ENCODE measurements around the gene RD3L.

RD3L gene

DNA sequence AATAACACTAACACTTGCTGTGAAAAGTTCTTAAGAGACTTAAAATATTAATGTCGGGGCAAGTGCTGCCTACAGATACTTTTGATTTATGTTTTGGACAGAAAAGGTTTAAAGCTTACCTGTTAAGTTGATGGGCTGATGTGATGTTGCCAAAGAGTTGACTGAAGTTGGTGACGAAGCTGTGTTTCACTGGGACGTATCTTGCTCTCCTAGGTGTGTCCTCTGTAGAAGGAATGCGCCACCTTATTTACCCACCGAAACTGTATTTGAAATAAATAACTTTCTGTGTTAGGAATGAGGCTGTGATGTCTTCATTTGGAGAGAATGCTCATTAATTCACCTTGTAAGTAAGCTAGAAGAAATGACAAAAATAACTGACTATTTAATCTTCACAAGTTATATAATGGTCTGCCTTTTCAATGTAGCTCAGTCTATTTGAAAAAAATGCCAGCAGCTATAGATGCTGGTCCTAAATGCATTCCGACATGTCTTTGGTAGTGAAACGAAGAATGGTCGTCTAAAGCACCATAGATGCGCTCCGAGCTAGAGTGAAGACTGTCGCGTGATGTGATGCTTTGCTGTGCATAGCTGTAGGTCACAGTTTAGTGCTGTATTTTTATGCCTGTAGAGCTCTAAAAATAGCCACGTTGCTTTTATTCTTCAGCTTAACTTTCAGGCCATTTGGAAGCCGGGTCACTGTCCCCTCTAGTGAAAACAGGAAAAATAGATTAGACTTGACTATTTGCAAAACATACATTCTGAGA is at the start of gene RD3L:
Gene RD3L (minus strand): TSS at position 557 of the 764 bp plus-strand sequence. CDS start 834 bp downstream, outside the sequence.
- no peak for DNase-seq

- no peak for DNase-seq
Observed at GRCh38 chr14:103989964-103990363, 47.6 kb upstream of the RD3L start.

GRCh38 chr14:103989034-103989433 is 46.7 kb upstream of the RD3L start:
- no peak for DNase-seq

DNA sequence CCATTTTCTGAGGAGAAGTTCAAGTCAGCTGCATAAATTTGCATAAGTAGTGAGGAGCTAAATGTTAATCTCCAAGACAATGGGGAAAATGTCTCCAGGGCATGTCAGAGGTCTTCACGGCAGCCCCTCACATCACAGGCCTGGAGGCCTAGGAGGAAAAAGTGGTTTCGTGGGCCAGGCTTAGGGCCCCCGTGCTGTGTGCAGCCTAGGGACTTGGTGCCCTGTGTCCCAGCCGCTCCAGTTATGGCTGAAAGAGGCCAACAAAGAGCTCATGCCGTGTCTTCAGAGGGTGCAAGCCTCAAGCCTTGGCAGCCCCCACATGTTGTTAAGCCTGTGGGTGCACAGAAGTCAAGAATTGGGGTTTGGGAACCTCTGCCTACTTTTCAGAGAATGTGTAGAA is 41.9 kb upstream of the RD3L start:
- DNase-seq = no peak

- peak; percentile 60 for DNase-seq
Observed at GRCh38 chr14:103980623-103981238, 38.4 kb upstream of the RD3L start.

DNA sequence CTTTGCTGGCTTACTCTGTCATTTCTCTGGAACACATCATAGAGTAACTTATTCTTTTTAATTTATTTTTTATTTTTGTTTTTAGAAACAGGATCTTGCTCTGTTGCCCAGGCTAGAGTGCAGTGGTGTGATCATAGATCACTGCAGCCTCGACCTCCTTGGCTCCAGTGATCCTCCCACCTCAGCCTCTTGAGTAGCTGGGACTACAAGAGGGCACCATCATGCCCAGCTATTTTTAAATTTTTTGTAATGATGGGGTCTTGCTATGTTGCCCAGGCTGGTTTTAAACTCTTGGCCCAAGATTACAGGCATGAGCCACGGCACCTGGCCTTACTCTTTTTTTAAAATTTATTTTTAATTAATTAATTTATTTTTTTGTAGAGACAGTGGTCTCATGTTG is 32.2 kb upstream of the RD3L start:
- DNase-seq = no peak

- no peak for DNase-seq
Observed at GRCh38 chr14:103973354-103973753, 31.0 kb upstream of the RD3L start.

DNA sequence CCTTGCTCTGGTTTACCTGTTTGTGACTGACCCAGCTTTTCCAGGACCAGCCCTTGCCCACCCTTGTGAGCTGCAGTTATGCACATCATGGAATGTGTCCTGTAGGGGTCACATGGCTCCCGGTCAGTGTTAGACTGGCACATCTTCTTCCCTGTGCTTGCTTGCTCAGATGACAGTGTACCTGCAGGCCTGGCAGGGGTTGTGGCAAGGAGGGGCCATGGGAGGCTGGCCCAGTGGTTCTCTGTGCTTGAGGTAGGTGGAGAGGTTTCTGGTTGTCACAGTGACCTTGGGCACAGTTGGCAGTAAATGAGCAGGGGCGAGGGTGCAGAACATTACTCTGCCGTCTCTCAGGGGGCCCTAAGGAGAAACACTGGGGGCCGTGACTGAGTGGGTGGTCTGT is 27.6 kb upstream of the RD3L start:
- DNase-seq = no peak

- DNase-seq = no peak
Observed at GRCh38 chr14:103966631-103967030, 24.3 kb upstream of the RD3L start.

- no peak for DNase-seq
Observed at GRCh38 chr14:103961928-103962578, 19.7 kb upstream of the RD3L start.

GRCh38 chr14:103960457-103961055 is 18.2 kb upstream of the RD3L start:
- no peak for DNase-seq

- no peak for DNase-seq
Observed at GRCh38 chr14:103949131-103949790, 6.9 kb upstream of the RD3L start.

DNA sequence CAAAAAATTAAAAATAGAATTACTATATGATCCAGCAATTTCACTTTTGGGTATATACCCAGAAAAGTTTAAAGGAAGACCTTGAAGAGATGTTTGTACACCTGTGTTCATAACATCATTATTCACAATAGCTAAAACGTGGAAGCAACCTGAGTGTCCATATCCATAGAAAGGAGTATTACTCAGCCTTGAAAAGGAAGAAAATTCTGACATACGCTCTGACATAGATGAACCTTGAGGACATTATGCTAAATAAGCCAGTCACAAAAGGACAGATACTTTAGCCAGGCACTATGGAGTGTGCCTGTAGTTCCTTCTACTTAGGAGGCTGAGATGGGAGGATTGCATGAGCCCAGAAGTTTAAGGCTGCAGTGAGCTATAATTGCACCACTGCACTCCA is 6.1 kb upstream of the RD3L start:
- DNase-seq = no peak

- no peak for DNase-seq
Observed at GRCh38 chr14:103946975-103947374, 4.6 kb upstream of the RD3L start.

- no peak for DNase-seq
Observed at GRCh38 chr14:103943673-103944072, 1.3 kb upstream of the RD3L start.

DNA sequence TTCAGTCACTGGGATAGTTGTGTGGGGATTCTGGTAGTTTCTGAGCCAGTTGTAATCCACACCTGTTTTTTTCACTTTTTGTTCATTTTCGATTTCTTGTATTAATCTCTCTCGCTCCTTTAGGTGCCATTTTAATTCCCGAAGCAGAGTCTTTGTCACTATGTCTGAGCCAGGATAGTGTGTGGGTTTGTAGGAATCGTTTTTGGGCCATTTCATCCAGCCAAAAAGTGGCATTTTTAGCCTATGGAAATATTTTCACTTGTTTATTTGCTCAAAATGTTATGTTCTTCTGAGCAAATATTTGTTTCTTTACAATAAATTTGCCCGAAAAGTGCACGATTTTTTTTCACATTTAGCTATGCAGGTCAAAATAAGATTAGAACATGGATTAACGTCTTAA is 867 bp downstream of the RD3L start:
- DNase-seq = no peak

- DNase-seq = no peak
Observed at GRCh38 chr14:103935102-103935501, 7.2 kb downstream of the RD3L start.

- no peak for DNase-seq
Observed at GRCh38 chr14:103932791-103933490, 9.4 kb downstream of the RD3L start.

DNA sequence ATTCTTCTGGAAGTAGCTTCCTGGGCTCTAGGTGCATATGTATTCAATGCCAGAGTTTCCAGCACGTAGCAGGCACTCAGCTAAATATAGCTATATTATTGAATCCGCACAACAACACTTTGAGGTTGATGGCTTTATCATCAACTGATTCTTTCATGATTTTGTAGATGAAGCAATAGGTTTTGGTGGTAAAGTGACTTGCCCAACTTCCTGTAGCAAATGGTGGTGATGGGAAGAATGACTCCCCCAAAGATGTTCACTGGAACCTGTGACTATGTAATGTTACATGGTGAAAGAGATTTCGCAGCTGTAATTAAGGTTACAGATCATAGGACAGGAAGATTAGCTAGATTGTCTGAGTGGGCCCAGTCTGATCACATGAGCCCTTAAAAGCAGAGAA is 10.9 kb downstream of the RD3L start:
- DNase-seq = no peak

DNA sequence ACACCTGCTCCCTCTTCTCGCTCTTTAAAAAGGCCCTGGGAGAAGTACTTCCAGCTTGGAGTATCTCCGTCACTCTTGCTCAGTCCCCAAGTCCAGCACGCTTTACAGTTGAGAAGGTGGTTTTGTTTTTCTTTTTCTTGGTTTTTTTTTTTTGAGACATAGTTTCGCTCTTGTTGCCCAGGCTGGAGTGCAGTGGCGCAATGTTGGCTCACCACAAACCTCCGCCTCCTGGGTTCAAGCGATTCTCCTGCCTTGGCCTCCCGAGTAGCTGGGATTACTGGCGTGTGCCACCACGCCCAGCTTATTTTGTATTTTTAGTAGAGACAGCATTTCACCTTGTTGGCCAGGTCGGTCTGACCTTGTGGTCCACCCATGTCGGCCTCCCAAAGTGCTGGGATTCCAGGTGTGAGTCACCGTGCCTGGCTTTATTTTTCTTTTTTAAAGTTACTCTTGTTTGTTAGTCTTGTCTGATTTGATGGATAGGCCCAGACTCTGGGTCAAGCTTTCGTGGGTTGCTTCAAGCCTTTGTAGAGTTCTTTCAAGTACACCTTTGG is 12.2 kb downstream of the RD3L start:
- no peak for DNase-seq

- DNase-seq = no peak
Observed at GRCh38 chr14:103928011-103928890, 14.1 kb downstream of the RD3L start, which contains the start of gene TDRD9. TSS of gene TDRD9 (plus strand) at chr14:103928456. CDS start at chr14:103928510, 54 bp downstream.
